H1 (cell line): ENCODE results near the gene C1orf115. TPM values are rescaled to one million over a fixed set of nuclear protein-coding genes. Genes with fewer than 3 reads are reported as not detected.

ENCODE experiments used
- FOSL1 ChIP-seq: IDR thresholded peaks from 2 replicates; pipeline ENCODE4 v1.6.1; 2011; ENCODE audit warnings: mild to moderate bottlenecking, low read depth, low read length, moderate library complexity; ENCODE audit not compliant: insufficient read depth
- polyA plus RNA-seq, 7 experiments: library from polyadenylated mRNA; depleted of rRNA in 3 of 7; stranded (reverse) in 5 of 7; unstranded in 2 of 7; fragments of >200 nt in 5 of 7; fragments of 200-250 nt in 2 of 7; gene quantifications; 1 replicate in 5 of 7; 2 replicates in 1 of 7; 4 replicates in 1 of 7; pipeline versions ENCODE4 v1.2.1 to v1.2.3, GENCODE V29; 2011 to 2013; ENCODE audit warnings: missing spikeins in 2 of 7, mixed read lengths in 2 of 7
- total RNA-seq: library from RNA; stranded (reverse); fragmentation: NEBNext Ultra II Directional; extraction: Animal tissue kit (Norgen Biotek cat#: 25700); gene quantifications from 2 replicates; pipeline ENCODE4 v1.2.1, GENCODE V29; 2021
- TF ChIP-seq, protein P1 (sequence below): fragments of 300-600 bp; sonication (generic); IDR thresholded peaks from 2 replicates; pipeline ENCODE4 v1.7.1; 2012; ENCODE audit warnings: low read length, moderate library complexity, mild to moderate bottlenecking, inconsistent platforms; ENCODE audit not compliant: insufficient replicate concordance

Gene C1orf115
- total and polyA plus RNA-seq, 2 of the 8 experiments (the other 6 are each of a cell fraction or from before 2014, with no cell fraction given) = 3.5 to 5.6 TPM

DNA sequence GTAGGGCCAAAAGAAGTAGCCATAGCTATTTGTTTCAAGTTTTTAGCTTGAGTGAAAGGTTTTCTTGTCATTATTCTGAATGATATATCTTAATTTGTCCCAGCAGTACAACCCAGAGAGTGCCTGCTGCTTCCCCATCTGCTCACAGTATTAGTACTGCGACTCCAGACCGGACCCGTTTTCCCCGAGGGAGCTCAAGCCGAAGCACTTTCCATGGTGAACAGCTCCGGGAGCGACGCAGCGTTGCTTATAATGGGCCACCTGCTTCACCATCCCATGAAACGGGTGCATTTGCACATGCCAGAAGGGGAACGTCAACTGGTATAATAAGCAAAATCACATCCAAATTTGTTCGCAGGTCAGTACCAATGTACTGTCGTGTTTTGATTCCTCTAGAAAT is 37.2 kb upstream of the C1orf115 start (continued):
- TF ChIP-seq, protein P1, sequence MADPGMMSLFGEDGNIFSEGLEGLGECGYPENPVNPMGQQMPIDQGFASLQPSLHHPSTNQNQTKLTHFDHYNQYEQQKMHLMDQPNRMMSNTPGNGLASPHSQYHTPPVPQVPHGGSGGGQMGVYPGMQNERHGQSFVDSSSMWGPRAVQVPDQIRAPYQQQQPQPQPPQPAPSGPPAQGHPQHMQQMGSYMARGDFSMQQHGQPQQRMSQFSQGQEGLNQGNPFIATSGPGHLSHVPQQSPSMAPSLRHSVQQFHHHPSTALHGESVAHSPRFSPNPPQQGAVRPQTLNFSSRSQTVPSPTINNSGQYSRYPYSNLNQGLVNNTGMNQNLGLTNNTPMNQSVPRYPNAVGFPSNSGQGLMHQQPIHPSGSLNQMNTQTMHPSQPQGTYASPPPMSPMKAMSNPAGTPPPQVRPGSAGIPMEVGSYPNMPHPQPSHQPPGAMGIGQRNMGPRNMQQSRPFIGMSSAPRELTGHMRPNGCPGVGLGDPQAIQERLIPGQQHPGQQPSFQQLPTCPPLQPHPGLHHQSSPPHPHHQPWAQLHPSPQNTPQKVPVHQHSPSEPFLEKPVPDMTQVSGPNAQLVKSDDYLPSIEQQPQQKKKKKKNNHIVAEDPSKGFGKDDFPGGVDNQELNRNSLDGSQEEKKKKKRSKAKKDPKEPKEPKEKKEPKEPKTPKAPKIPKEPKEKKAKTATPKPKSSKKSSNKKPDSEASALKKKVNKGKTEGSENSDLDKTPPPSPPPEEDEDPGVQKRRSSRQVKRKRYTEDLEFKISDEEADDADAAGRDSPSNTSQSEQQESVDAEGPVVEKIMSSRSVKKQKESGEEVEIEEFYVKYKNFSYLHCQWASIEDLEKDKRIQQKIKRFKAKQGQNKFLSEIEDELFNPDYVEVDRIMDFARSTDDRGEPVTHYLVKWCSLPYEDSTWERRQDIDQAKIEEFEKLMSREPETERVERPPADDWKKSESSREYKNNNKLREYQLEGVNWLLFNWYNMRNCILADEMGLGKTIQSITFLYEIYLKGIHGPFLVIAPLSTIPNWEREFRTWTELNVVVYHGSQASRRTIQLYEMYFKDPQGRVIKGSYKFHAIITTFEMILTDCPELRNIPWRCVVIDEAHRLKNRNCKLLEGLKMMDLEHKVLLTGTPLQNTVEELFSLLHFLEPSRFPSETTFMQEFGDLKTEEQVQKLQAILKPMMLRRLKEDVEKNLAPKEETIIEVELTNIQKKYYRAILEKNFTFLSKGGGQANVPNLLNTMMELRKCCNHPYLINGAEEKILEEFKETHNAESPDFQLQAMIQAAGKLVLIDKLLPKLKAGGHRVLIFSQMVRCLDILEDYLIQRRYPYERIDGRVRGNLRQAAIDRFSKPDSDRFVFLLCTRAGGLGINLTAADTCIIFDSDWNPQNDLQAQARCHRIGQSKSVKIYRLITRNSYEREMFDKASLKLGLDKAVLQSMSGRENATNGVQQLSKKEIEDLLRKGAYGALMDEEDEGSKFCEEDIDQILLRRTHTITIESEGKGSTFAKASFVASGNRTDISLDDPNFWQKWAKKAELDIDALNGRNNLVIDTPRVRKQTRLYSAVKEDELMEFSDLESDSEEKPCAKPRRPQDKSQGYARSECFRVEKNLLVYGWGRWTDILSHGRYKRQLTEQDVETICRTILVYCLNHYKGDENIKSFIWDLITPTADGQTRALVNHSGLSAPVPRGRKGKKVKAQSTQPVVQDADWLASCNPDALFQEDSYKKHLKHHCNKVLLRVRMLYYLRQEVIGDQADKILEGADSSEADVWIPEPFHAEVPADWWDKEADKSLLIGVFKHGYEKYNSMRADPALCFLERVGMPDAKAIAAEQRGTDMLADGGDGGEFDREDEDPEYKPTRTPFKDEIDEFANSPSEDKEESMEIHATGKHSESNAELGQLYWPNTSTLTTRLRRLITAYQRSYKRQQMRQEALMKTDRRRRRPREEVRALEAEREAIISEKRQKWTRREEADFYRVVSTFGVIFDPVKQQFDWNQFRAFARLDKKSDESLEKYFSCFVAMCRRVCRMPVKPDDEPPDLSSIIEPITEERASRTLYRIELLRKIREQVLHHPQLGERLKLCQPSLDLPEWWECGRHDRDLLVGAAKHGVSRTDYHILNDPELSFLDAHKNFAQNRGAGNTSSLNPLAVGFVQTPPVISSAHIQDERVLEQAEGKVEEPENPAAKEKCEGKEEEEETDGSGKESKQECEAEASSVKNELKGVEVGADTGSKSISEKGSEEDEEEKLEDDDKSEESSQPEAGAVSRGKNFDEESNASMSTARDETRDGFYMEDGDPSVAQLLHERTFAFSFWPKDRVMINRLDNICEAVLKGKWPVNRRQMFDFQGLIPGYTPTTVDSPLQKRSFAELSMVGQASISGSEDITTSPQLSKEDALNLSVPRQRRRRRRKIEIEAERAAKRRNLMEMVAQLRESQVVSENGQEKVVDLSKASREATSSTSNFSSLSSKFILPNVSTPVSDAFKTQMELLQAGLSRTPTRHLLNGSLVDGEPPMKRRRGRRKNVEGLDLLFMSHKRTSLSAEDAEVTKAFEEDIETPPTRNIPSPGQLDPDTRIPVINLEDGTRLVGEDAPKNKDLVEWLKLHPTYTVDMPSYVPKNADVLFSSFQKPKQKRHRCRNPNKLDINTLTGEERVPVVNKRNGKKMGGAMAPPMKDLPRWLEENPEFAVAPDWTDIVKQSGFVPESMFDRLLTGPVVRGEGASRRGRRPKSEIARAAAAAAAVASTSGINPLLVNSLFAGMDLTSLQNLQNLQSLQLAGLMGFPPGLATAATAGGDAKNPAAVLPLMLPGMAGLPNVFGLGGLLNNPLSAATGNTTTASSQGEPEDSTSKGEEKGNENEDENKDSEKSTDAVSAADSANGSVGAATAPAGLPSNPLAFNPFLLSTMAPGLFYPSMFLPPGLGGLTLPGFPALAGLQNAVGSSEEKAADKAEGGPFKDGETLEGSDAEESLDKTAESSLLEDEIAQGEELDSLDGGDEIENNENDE = no peak
- TF ChIP-seq FOSL1 = no peak
- TF ChIP-seq, all 59 proteins: peak for 0
